Measurements from ENCODE around the gene NR6A1. TPM values are rescaled to one million over a fixed set of nuclear protein-coding genes. Genes with fewer than 3 reads are reported as not detected.
"Not testable (repeated sequence)": the region's sequence is repeated elsewhere in the genome, so short reads cannot be mapped to it uniquely, and the experiment has no call there.

Gene NR6A1
- total RNA-seq, 1 experiment from 2014 or later, result 6.7 TPM

- Mint-ChIP-seq H3K27ac (ENCODE audit: unreplicated experiment) (no peak overlapping the region), H3K4me3 (ENCODE audit: low read depth, unreplicated experiment) (no peak overlapping the region), H3K9me3 (ENCODE audit: low read depth, unreplicated experiment) (no peaks in the 10 kb centered on the region), H3K27me3 (ENCODE audit: unreplicated experiment) (no peaks in the 10 kb centered on the region), H3K36me3 (ENCODE audit: insufficient read depth, unreplicated experiment) (peaks cover 6% of the 10 kb centered on the region), H3K4me1 (ENCODE audit: low read depth, unreplicated experiment) (peaks cover 16% of the 10 kb centered on the region)
- DNase-seq, result no peak
- no TSS peak for BruUV-seq (replicated peaks)
- CTCF ChIA-PET, result interaction anchor here (0.6 to 2.6 kb wide), 13 partner anchors 27 to 153 kb away, joined by 3 to 33 read pairs (median 6); no protein-coding TSS in a partner anchor
- no peak for TF ChIP-seq CTCF (IDR thresholded peaks at IDR 0.05; ENCODE audit: unreplicated experiment)
- intact Hi-C loops (cut with micrococcal nuclease; ENCODE audit: unreplicated experiment), result loop anchor here (1.0 to 5.0 kb wide), 4 partner anchors 64 to 150 kb away; no protein-coding TSS in a partner anchor
Measured at GRCh38 chr9:124616961-124617360, 154.2 kb downstream of the NR6A1 start.

DNA sequence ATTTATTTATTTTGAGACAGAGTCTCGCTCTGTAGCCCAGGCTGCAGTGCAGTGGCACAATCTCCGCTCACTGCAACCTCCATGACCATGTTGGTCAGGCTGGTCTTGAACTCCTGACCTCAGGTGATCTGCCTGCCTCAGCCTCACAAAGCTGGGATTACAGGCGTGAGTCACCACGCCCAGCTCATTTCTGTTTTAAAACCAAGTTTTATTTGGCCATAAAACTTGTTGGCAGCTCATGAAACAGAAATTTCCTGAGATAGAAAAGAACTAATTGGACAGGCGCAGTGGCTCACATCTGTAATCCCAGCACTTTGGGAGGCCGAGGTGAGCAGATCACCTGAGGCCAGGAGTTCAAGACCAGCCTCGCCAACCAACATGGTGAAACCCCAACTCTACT lies 155.3 kb downstream of the NR6A1 start:
- not testable (repeated sequence) for H3K4me1 Mint-ChIP-seq (ENCODE audit: low read depth, unreplicated experiment); H3K27ac Mint-ChIP-seq (ENCODE audit: unreplicated experiment); H3K4me3 Mint-ChIP-seq (ENCODE audit: low read depth, unreplicated experiment); H3K9me3 Mint-ChIP-seq (ENCODE audit: low read depth, unreplicated experiment); DNase-seq; BruUV-seq (replicated peaks); H3K36me3 Mint-ChIP-seq (ENCODE audit: insufficient read depth, unreplicated experiment); H3K27me3 Mint-ChIP-seq (ENCODE audit: unreplicated experiment)
- CTCF ChIA-PET, result interaction anchor here (0.8 kb wide), 1 partner anchor 64 kb away, joined by 3 read pairs; no protein-coding TSS in a partner anchor
- intact Hi-C loops (cut with micrococcal nuclease; ENCODE audit: unreplicated experiment), result loop anchor here (2.0 to 5.0 kb wide), 3 partner anchors 63 to 151 kb away; no protein-coding TSS in a partner anchor

DNA sequence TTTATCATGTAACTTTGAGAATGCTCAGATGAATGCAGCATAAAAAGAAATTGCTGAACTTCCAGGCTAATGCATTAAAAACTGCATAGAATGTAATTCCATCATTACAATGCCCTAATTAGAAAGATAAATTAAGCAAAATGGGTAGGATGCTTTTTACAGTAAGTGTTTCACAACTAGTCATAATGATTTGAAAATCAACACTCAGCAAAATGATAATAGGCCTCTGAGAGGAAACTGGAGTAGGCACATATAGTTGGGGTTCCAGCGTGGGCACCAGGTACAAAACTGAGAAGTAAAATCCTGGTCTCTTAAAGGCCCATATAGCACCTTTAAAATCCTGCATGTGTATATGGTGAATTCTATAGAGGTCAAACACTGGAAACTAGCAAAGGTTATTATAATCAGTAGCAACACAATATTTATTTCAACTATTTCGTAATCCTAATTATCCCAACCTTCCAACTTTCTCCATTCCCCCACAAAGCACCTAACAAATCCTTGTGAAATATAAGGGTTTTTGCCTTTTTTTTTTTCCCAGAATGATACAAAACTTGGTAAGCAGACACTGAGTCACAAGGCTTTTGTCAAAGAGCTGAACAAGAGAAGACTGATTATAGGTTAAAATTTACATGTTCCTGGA lies 155.9 kb downstream of the NR6A1 start:
- CTCF ChIA-PET, result interaction anchor here (0.8 kb wide), 1 partner anchor 64 kb away, joined by 3 read pairs; no protein-coding TSS in a partner anchor
- intact Hi-C loops (cut with micrococcal nuclease; ENCODE audit: unreplicated experiment), result loop anchor here (5.0 kb wide), 2 partner anchors 137 to 152 kb away; no protein-coding TSS in a partner anchor
- TF ChIP-seq CTCF (IDR thresholded peaks at IDR 0.05; ENCODE audit: unreplicated experiment), result no peak
- no peaks in the 10 kb centered on the region for H3K4me1 Mint-ChIP-seq (ENCODE audit: low read depth, unreplicated experiment)
- no TSS peak for BruUV-seq (replicated peaks)
- H3K9me3 Mint-ChIP-seq (ENCODE audit: low read depth, unreplicated experiment), result no peaks in the 10 kb centered on the region
- no peak overlapping the region for H3K4me3 Mint-ChIP-seq (ENCODE audit: low read depth, unreplicated experiment)
- H3K36me3 Mint-ChIP-seq (ENCODE audit: insufficient read depth, unreplicated experiment), result peaks cover 6% of the 10 kb centered on the region
- no peak overlapping the region for H3K27ac Mint-ChIP-seq (ENCODE audit: unreplicated experiment)
- DNase-seq, result no peak
- H3K27me3 Mint-ChIP-seq (ENCODE audit: unreplicated experiment), result no peaks in the 10 kb centered on the region

DNA sequence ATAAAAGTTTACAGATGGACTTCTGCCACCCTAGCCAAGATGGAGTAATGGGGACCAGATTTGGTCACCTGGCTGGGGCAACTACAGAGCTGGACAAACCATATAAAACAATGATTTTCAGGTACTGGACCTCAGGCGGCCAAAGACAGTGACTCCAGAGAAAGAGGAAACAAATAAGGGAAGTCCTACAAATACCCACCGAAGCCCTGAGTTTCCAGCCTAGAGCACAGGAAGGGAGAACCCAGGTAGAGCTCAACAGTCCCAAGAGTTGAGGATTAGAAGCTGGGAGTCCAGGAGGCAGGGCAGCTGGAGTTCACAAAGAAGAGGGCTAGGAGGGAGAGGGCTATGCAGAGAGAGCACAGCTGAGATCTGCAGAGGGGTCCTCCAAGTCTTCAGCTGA lies 157.3 kb downstream of the NR6A1 start:
- no peaks in the 10 kb centered on the region for H3K4me1 Mint-ChIP-seq (ENCODE audit: low read depth, unreplicated experiment)
- no peak overlapping the region for H3K4me3 Mint-ChIP-seq (ENCODE audit: low read depth, unreplicated experiment)
- no peaks in the 10 kb centered on the region for H3K27me3 Mint-ChIP-seq (ENCODE audit: unreplicated experiment)
- H3K9me3 Mint-ChIP-seq (ENCODE audit: low read depth, unreplicated experiment), result no peaks in the 10 kb centered on the region
- H3K27ac Mint-ChIP-seq (ENCODE audit: unreplicated experiment), result no peak overlapping the region
- H3K36me3 Mint-ChIP-seq (ENCODE audit: insufficient read depth, unreplicated experiment), result peaks cover 6% of the 10 kb centered on the region
- no peak for DNase-seq
- CTCF ChIA-PET, result no interaction called here
- intact Hi-C loops (cut with micrococcal nuclease; ENCODE audit: unreplicated experiment), result no loop called here
- TF ChIP-seq CTCF (IDR thresholded peaks at IDR 0.05; ENCODE audit: unreplicated experiment), result no peak
- no TSS peak for BruUV-seq (replicated peaks)

DNA sequence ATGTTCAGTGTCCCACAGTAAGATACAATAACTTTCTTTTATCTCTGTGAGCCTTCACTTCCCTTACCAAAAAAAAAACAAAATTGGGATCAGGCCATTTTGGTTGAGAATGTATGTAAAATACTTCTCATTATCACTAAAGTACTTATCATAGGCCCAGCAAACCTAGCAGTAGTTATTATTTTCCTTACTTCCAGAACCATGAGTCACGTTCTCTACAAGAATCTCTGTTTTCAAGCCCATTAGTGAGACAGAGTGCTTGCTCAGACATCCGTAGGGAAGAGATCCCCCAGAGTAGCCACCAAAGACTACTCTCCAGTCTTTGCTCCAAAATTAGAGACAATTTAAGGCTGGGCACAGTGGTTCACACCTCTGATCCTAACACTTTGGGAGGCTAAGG lies 160.0 kb downstream of the NR6A1 start:
- no peak for DNase-seq
- H3K27me3 Mint-ChIP-seq (ENCODE audit: unreplicated experiment), result no peaks in the 10 kb centered on the region
- H3K36me3 Mint-ChIP-seq (ENCODE audit: insufficient read depth, unreplicated experiment), result no peaks in the 10 kb centered on the region
- no peak for TF ChIP-seq CTCF (IDR thresholded peaks at IDR 0.05; ENCODE audit: unreplicated experiment)
- H3K4me3 Mint-ChIP-seq (ENCODE audit: low read depth, unreplicated experiment), result no peak overlapping the region
- no peaks in the 10 kb centered on the region for H3K4me1 Mint-ChIP-seq (ENCODE audit: low read depth, unreplicated experiment)
- no peaks in the 10 kb centered on the region for H3K9me3 Mint-ChIP-seq (ENCODE audit: low read depth, unreplicated experiment)
- BruUV-seq (replicated peaks), result no TSS peak
- intact Hi-C loops (cut with micrococcal nuclease; ENCODE audit: unreplicated experiment), result no loop called here
- no peak overlapping the region for H3K27ac Mint-ChIP-seq (ENCODE audit: unreplicated experiment)
- CTCF ChIA-PET, result no interaction called here

All from Calu3 (cell line).